NCI-H510A treated with DMSO at 0.1 percent for 48 hours (cell line): ENCODE data around the gene GAS6.

Experiments used
- DNase-seq: peaks from one replicate; lab custom pipeline; 2025; lab: John Stamatoyannopoulos, UW

GAS6 gene

GRCh38 chr13:113851826-113852535, 11.9 kb downstream of the GAS6 start:
- DNase-seq = no peak

- no peak for DNase-seq
Observed at GRCh38 chr13:113851480-113851803, 12.4 kb downstream of the GAS6 start.

- DNase-seq = no peak
Observed at GRCh38 chr13:113850722-113851479, 13.0 kb downstream of the GAS6 start.

- no peak for DNase-seq
Observed at GRCh38 chr13:113849981-113850721, 13.7 kb downstream of the GAS6 start.

GRCh38 chr13:113849546-113849945, 14.3 kb downstream of the GAS6 start:
- DNase-seq = no peak

GRCh38 chr13:113848431-113849260, 15.2 kb downstream of the GAS6 start:
- no peak for DNase-seq

- DNase-seq = no peak
Observed at GRCh38 chr13:113848020-113848419, 15.9 kb downstream of the GAS6 start.

GRCh38 chr13:113846636-113847318, 17.1 kb downstream of the GAS6 start:
- no peak for DNase-seq

GRCh38 chr13:113845723-113846635, 17.9 kb downstream of the GAS6 start:
- DNase-seq = no peak

- no peak for DNase-seq
Observed at GRCh38 chr13:113845055-113845454, 18.8 kb downstream of the GAS6 start.

- no peak for DNase-seq
Observed at GRCh38 chr13:113843864-113844556, 19.9 kb downstream of the GAS6 start.

- no peak for DNase-seq
Observed at GRCh38 chr13:113843063-113843654, 20.7 kb downstream of the GAS6 start.

- no peak for DNase-seq
Observed at GRCh38 chr13:113842336-113843062, 21.4 kb downstream of the GAS6 start.

GRCh38 chr13:113841353-113841650, 22.6 kb downstream of the GAS6 start:
- no peak for DNase-seq

- no peak for DNase-seq
Observed at GRCh38 chr13:113840541-113841352, 23.1 kb downstream of the GAS6 start.

- no peak for DNase-seq
Observed at GRCh38 chr13:113839536-113840204, 24.2 kb downstream of the GAS6 start.

- DNase-seq = no peak
Observed at GRCh38 chr13:113838711-113839201, 25.1 kb downstream of the GAS6 start.
